GM19043 (cell line): ENCODE results near the gene ARVCF.
A peak's percentile ranks its signal among the peaks of the same experiment; 100 is the strongest.

Source experiments
- ATAC-seq: cut with Tn5 transposase; IDR thresholded peaks from one replicate; pipeline ENCODE4 v1.9.1; 2021; ENCODE audit warnings: low read depth; ENCODE audit not compliant: unreplicated experiment

The ARVCF gene

DNA sequence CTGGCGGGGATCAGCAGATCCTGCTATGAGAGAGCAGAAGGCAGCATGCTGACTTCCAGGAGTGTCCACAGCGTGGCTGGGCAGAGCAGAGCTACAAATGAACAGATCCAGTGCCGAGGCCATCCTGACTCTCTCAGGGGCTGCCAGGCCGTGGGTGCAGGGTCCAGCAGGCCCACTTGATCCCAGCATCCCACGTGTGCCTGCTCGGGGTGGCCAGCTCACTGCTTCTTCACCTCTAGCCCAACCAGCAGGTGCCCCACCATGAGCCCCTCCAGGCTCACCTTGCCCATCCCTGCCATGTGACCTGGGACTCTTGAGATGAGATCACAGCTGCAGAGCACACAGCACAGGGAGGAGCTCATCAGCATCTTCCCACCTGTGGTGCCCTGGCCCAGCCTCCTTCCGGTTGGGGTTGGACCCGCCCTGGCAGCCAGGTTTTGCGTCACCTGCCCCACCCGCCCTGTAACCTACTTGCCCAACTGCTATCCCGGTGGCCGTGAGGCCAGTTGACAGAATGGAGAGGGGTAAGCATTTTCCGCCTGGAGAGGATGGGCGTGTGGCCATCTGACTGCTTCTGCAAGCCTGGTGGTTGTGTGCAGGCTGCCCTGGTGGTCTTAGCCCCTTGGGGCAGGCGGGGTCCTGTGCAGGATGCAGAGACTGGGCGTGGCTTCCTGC, 15.2 kb upstream of the ARVCF start:
- ATAC-seq, result no peak

GRCh38 chr22:20029550-20030225, 13.1 kb upstream of the ARVCF start:
- ATAC-seq, result no peak

DNA sequence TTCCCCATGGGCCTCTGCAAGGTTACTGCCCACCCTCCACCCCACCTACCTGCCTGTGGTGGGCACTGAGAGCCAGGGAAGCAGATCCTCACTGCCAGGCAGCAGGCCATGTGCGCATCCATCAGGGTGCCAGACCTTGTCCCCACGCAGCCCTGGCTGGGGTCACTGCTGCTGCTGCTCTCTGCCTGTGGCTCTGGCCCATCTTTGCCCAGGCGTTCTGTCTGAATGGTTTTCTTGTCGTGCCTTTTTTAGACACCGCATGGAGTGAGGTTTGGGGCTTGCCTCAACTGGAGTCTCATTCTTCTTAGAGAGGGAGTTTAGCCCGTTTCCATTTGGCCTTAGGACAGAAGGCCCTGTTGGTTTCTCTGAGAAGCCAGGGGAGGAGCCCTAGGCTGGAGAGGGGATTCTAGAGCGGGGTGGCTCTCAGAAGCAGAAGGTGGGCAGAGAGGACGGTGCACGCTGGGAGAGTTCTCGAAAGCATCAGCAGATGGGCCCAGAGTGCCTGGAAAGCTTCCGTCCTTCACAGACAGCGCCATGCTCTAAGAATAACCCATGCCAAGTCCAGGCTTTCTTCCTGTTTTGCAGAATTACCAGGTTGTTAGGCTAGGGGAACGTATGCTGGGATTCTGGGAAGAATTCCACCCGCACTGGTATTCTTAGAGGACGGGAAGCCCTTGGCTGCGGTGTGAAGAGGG, 12.4 kb upstream of the ARVCF start:
- no peak for ATAC-seq

DNA sequence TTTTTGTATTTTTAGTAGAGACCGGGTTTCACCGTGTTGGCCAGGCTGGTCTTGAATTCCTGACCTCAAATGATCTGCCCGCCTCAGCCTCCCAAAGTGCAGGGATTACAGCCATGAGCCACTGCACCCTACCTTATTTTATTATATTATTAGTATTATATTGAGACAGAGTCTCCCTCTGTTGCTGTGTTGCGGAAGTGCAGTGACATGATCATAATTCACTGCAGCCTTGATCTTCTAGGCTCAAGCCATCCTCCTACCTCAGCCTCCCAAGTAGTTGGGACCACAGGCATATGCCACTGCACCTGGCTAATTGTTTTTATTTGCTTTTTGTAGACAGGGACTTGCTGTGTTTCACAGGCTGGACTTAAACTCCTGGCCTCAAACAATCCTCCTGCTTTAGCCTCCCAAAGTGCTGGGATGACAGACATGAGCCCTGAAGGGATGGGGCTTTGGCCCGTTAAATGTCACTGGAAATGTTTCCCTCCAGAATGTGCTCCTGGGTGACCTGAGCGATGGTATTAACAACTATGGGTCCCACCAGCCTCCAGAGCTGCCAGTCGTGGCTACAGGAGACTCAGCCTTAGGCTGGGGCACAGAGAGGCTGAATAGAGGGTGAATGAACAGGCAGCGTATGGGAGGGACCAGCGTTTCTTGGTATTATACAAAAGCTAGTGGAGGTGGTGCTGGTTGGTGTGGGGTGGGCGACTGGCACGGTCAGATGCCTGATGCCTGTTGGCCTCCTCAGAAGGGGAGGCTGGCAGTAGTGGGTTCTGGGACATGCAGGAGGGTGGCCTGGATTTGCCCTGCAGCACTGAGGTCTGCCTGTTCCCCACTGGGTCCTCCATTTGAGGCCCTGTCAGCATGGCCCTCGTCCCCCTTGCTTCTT, 11.6 kb upstream of the ARVCF start:
- no peak for ATAC-seq

- ATAC-seq, result no peak
Measured at GRCh38 chr22:20026996-20027601, 10.5 kb upstream of the ARVCF start.

GRCh38 chr22:20026204-20026908, 9.7 kb upstream of the ARVCF start:
- ATAC-seq, result no peak

GRCh38 chr22:20025401-20026203, 9.0 kb upstream of the ARVCF start:
- no peak for ATAC-seq

DNA sequence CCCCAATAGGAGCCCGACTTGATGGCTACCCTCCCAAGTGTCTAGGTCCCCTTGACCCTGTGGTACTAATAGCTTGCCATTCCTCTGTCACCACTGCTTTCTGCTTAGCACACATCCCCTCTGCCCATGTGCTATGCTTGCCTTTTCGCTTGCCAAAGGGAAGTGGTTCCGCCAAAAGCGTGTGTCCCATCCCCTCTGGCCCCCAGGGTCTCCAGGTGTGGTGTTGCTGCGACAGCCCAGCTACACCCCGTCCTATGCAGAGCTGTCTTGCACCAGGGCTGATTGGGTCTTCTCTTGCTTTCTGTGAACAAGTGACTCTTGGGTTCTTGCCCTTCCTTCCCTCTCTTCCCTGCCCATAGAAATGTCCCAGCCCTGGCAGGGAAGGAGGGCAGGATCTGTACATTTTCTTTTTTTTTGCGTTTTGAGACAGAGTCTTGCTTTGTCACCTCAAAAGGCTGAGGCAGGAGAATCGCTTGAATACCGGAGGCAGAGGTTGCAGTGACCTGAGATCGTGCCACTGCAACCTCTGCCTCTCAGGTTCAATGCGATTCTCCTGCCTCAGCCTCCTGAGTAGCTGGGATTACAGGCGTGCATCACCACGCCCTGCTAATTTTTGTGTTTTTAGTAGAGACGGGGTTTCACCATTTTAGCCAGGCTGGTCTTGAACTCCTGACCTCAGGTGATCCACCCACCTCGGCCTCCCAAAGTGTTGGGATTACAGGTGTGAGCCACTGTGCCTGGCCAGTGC, 8.2 kb upstream of the ARVCF start:
- ATAC-seq, result no peak

DNA sequence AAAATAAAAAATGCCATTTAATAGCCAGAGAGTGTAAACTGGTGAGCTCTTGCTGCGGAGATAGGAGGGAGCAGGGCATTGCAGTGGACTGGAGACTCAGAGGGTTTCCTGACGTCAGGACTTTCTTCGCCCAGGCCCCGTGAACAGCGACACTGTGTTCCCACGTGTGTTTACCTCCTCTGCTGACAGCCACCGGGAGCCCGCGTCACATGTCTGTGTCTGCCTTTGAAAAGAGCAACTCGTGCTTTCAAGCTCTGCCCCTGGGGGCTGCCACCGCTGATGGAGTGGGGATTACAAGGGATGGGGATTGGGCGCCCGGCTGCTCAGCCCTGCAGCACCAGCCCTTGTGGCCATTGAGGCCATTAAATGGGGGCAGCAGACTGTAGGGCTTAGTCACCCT, 7.6 kb upstream of the ARVCF start:
- no peak for ATAC-seq

DNA sequence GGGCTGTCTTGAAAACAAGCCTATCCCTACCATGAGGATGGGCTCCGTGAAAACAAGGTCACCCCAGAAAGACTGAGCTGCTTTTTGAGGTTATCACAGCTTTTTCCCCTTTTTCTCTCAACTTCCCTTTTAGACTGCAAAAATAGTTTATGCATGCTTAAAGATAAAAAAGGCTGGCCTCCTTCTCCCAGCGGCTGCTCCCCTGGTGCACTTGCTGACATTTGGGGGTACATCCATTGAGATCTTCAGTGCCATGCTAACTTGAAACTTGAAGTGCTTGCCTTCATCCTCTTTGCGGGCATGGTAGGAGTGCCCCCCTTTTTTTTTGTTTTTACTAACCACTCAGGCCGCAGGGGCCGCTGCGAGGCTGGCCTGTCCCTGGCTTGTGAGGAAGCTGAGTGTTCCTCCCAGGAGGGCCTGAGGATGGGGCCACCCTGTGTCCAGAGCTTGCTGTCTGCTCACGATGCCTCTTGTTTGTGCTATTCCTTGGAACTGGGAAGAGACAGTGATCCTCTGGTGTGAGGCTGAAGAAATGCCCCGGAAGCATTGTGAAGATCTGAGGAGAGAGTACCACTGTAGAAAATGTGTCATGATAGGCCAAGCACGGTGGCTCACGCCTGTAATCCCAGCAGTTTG, 6.5 kb upstream of the ARVCF start:
- no peak for ATAC-seq

GRCh38 chr22:20022231-20022977, 5.8 kb upstream of the ARVCF start:
- ATAC-seq, result no peak

DNA sequence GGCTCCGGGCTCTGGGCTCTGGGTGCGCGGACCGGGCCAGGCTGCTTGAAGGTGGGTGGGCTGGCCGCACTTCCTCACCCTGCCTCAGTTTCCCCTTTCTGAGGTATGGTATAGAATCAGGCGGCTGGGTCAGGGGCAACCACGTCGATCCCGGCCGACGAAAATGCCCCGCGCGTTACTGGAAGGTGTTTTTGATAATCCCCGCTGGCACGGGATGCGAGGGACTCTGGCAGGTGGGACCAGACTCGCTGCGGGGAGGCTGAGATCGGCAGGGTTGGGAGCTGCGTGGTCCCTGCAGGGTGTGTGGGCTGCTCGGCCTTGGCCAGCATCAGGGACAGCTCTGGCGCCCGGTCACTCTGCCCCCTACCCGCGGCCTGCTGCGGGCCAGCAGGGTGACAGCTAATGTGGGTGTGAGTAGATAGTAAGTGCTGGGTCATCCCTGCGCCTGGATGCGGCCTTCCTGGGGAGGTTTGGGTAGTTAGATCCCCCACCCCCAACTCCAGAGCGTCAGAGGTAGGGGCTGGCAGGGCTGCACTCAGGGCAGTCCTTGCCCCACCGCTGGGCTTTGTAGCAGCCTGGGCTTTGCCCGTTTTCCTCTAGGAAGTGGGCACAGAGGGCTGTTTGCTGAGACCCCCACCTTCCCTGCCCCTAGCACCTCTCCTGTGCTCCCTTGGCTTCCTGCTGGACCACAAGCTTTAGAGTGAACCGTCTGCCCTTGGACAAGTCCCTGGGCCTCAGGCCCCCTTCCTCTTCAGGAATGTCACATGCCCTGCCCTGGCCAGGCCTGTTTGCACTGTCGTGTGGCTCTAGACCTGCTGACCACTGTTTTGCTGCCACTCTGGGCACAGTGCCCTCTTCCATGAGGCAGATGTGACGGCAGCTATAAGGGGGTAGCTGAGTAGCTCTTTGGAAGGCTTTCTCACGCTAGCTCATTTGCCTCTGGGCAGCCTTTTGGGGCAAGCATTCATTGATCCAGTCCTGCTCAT, 4.9 kb upstream of the ARVCF start:
- no peak for ATAC-seq

GRCh38 chr22:20020533-20021195, 4.0 kb upstream of the ARVCF start, which contains the start of gene TANGO2:
Gene TANGO2, plus strand, starts transcription at chr22:20021110. Its CDS starts 15,689 bp downstream, at chr22:20036799.
- ATAC-seq, result peak; percentile 84

- ATAC-seq, result no peak
Measured at GRCh38 chr22:20019661-20020532, 3.3 kb upstream of the ARVCF start.
